Tibial nerve (tissue), 4 donors: ENCODE data around the gene NR2F1. TPM values are rescaled to one million over a fixed set of nuclear protein-coding genes. Genes with fewer than 3 reads are reported as not detected.

Source experiments
- DNase-seq, 2 donors: peaks; one replicate each; pipeline ENCODE4 v3.0.0-alpha.2; 2019; ENCODE audit warnings: low spot score in 2 of 2
- H3K27ac ChIP-seq, 4 donors: fragments of 200-600 bp; sonication (generic) in 3 of 4; one replicate each; pipeline ENCODE4 v1.5.1; 2017 to 2019; ENCODE audit warnings: mild to moderate bottlenecking in 1 of 4
- H3K27me3 ChIP-seq, 2 donors: fragments of 200-600 bp; sonication (generic) in 1 of 2; one replicate each; pipeline versions ENCODE4 v1.5.1 to v1.6.0; 2017 to 2019
- H3K36me3 ChIP-seq, 3 donors: fragments of 200-600 bp; sonication (generic); one replicate each; pipeline ENCODE4 v1.5.1; 2018 to 2019
- H3K4me1 ChIP-seq, 4 donors: fragments of 200-600 bp; sonication (generic) in 3 of 4; one replicate each; pipeline ENCODE4 v1.5.1; 2017 to 2019
- H3K4me3 ChIP-seq, 4 donors: fragments of 200-600 bp; sonication (generic) in 3 of 4; one replicate each; pipeline ENCODE4 v1.5.1; 2017 to 2019; ENCODE audit warnings: mild to moderate bottlenecking in 1 of 4, moderate library complexity in 1 of 4
- H3K9me3 ChIP-seq, 4 donors: fragments of 200-600 bp; sonication (generic) in 3 of 4; one replicate each; pipeline ENCODE4 v1.5.1; 2017 to 2019
- EP300 ChIP-seq, 2 donors: sonication (generic); formaldehyde crosslinking; IDR thresholded peaks; one replicate each; pipeline ENCODE4 v1.6.1; 2017; ENCODE audit warnings: antibody characterized with exemption in 2 of 2, mild to moderate bottlenecking in 1 of 2
- POLR2A ChIP-seq, 2 donors: fragments of 450-650 bp; IDR thresholded peaks; one replicate each; pipeline ENCODE4 v1.6.1; 2017; ENCODE audit warnings: antibody characterized with exemption in 2 of 2, mild to moderate bottlenecking in 2 of 2, moderate library complexity in 2 of 2
- WGBS, 2 donors: methylation state at CpG; one replicate each; pipeline ENCODE4 v1.1.5; 2018; 5-methylcytosine and 5-hydroxymethylcytosine counted together
- total RNA-seq, 4 donors: library from RNA; depleted of rRNA; stranded (reverse); fragments of >200 nt; gene quantifications; one replicate each; pipeline ENCODE4 v1.1.0, GENCODE V29; 2016
- TF ChIP-seq, protein P1 (sequence below), 5 experiments: fragments of 200-600 bp in 3 of 5; fragments of 450-650 bp in 2 of 5; sonication (generic) in 3 of 5; IDR thresholded peaks; one replicate each; pipeline ENCODE4 v1.5.1; 2016 to 2019; ENCODE audit warnings: antibody characterized with exemption in 5 of 5, mild to moderate bottlenecking in 3 of 5, moderate library complexity in 2 of 5

Gene NR2F1
- total RNA-seq, 4 donors from 2014 or later: 64.9 to 81.3 (median 67.6) TPM

DNA sequence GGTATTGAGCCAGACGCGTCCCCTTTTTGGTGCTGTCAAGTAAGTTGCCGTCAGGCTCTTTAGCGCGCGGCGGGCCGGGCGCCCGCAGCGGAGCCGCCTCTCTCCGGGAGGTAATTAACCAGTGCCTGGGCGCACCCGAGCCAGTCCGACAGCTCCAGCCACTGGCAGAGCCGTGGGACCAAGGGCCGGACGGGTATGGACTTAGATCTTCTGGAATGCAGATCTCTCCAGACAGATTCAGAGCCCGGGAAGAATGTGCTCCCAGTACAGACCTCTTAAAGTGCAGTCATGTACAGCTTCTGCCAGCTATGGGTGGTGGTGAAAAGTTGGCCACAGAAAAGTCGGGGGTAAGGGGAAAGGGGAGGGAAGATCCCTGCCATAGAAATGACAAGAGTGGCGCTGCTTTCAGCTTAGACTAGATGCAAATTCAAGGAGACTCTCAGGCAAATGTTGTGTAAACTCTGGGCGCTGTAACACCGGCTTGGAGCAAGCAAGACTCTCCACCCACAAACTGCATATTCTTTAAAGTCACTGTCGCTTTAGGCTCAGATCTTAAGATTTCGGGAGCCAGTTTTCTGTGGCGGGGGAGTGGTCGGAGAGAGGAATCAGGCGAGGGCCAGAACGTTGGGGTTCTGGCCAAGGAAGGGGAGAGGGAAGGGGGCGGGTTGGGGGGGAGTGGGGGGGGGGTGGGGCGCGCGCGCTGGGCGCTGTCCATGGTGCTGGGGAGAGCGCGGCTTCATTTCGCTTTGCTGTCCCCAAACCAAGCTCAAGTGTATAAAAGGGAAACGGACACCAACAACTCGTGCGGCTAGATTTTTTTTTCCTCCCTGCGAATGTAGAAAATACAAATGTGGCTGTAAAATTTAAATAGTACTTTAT lies 29.2 kb downstream of the NR2F1 start:
- Histone ChIP-seq H3K36me3 (no peaks in the 10 kb centered on the region), H3K4me3 (peak overlapping the region; percentile 8 to 43 (median 14)), H3K4me1 (peaks cover 0 to 29% (median 2%) of the 10 kb centered on the region in 4 donors), H3K27ac (no peak overlapping the region), H3K27me3 (peaks cover 0 to 46% of the 10 kb centered on the region in 2 donors), H3K9me3 (no peaks in the 10 kb centered on the region)
- WGBS, 2 donors: 3 to 6% methylated on average over 38 to 43 of the region's 43 CpGs
- DNase-seq: no peak
- TF ChIP-seq EP300 (IDR thresholded peaks at IDR 0.05): no peak

- TF ChIP-seq, protein P1, sequence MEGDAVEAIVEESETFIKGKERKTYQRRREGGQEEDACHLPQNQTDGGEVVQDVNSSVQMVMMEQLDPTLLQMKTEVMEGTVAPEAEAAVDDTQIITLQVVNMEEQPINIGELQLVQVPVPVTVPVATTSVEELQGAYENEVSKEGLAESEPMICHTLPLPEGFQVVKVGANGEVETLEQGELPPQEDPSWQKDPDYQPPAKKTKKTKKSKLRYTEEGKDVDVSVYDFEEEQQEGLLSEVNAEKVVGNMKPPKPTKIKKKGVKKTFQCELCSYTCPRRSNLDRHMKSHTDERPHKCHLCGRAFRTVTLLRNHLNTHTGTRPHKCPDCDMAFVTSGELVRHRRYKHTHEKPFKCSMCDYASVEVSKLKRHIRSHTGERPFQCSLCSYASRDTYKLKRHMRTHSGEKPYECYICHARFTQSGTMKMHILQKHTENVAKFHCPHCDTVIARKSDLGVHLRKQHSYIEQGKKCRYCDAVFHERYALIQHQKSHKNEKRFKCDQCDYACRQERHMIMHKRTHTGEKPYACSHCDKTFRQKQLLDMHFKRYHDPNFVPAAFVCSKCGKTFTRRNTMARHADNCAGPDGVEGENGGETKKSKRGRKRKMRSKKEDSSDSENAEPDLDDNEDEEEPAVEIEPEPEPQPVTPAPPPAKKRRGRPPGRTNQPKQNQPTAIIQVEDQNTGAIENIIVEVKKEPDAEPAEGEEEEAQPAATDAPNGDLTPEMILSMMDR (IDR thresholded peaks at IDR 0.05): no peak
- no peak for TF ChIP-seq POLR2A (IDR thresholded peaks at IDR 0.05)
- TF ChIP-seq EP300 (IDR thresholded peaks at IDR 0.05): no peak
- peak overlapping the region in 1 of 4 donors; percentile 43 for H3K4me3 ChIP-seq
- no peak for DNase-seq
- no peak overlapping the region for H3K27ac ChIP-seq
- H3K36me3 ChIP-seq: no peaks in the 10 kb centered on the region
- peaks cover 0 to 41% of the 10 kb centered on the region in 2 donors for H3K27me3 ChIP-seq
- no peaks in the 10 kb centered on the region for H3K9me3 ChIP-seq
- H3K4me1 ChIP-seq: peaks cover 0 to 23% (median 2%) of the 10 kb centered on the region in 4 donors
Observed at GRCh38 chr5:93612855-93613243, 29.8 kb downstream of the NR2F1 start.

DNA sequence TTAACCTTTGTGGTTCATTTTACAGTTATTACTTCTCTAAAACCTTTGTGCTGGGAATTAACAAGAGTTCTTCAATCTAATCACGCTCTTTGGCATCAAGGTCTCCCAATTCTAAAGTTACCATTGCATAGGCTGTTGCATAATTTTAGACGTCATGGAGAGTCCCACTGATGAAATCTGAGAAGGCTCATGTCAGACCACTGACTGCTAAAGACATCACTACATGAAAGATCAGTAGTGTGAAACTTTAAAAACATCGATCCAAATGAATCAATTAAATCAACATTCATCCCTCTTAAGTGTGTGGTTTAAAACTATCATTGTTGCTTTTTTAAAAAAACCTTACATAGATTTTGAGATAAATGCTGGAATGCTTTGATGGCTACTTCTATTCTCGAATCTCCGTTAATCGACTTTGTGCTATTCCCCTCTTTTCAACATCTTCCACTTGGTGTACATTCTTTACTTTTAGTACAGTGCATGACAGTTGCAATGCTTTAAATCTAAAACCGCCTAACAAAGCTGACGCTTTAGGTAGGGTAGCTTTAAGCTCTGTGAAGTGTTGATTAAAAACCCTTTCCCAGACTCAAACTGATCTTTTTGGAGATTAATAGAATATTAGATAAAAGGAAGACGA lies 33.6 kb downstream of the NR2F1 start:
- WGBS, 2 donors: 82 to 84% methylated on average over 9 of the region's 9 CpGs
- TF ChIP-seq, protein P1 (IDR thresholded peaks at IDR 0.05): no peak
- no peak for TF ChIP-seq POLR2A (IDR thresholded peaks at IDR 0.05)
- no peak for TF ChIP-seq EP300 (IDR thresholded peaks at IDR 0.05)
- Histone ChIP-seq H3K4me3 (no peak overlapping the region), H3K27ac (no peak overlapping the region), H3K36me3 (no peaks in the 10 kb centered on the region), H3K4me1 (peaks cover 0 to 27% (median 4%) of the 10 kb centered on the region in 4 donors), H3K9me3 (no peaks in the 10 kb centered on the region), H3K27me3 (peaks cover 0 to 10% of the 10 kb centered on the region in 2 donors)
- no peak for DNase-seq

DNA sequence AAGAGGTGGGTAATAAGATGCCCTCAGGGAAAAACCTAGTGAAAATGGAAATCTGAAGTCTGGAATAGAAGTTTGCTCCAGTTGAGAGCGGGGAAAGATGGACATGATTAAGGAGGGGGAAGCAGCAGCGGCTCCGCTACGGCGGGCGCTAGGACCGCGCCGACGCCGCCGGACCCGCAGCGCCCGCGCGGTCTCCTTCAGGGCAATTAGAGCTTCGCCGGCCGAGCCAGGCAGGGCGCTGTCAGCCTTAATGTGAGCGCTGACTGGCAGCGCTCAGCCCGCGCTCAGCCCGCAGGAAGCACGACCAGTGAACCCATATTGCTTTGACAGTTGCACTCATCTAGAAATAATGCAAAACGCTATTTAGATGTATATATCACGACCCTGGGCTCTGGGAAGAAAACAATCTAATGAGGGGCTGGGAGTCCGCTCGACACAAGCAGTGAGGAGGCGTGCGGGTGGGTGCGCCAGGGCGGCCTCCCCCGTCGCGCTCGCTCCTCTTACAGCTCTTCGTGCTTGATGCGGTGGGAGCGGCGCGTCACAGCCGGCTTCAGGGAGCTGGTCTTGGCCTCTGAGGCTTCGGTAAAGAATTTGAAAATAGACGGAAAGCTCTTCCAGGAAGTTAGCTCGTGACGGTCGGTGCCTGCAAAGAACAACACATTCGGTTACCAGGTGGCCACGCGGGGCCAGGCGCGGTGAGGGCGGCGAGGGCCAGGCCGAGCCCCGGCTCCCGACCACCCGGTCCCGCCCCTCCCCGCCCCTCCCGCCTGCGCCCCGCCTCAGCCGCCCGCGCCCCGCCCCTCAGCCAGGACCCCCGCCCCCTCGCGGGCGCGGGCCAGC lies 37.7 kb downstream of the NR2F1 start:
- Histone ChIP-seq H3K36me3 (no peaks in the 10 kb centered on the region), H3K27ac (peak overlapping the region; percentile 76 to 97 (median 90)), H3K4me3 (peak overlapping the region; percentile 63 to 79 (median 72)), H3K27me3 (no peaks in the 10 kb centered on the region), H3K9me3 (no peaks in the 10 kb centered on the region), H3K4me1 (peaks cover 0 to 21% (median 6%) of the 10 kb centered on the region in 4 donors)
- TF ChIP-seq, protein P1 (IDR thresholded peaks at IDR 0.05): peak in 1 of 5 experiments; percentile 23
- TF ChIP-seq POLR2A (IDR thresholded peaks at IDR 0.05) (no peak), EP300 (IDR thresholded peaks at IDR 0.05) (peak; percentile 24 to 83)
- WGBS, 2 donors: 1 to 3% methylated on average over 51 to 66 of the region's 75 CpGs
- peak in 1 of 2 donors; percentile 51 for DNase-seq

DNA sequence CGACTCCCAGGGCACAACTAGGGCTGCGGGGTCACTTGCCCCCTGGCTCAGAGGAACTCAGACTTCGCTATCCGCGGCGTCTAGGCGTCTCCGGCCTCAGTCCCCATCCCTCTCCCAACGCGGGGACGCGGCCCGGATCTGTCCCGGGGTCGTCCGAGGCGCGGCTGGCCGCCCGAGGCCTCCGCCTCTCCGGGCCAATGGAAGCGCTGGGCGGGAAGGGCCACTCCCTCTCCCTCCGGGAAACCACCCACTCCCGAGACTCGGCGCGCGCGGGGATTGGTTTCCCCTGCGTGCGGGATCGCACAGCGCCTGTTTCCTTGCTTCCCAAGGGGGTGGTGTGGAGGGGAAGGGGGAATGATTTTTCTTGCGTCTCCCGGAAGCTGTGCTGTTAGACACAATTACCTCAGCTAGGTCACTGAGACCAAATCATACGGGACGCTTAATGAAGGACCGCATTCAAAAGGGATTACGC lies 38.3 kb downstream of the NR2F1 start:
- no peaks in the 10 kb centered on the region for H3K36me3 ChIP-seq
- peak; percentile 28 to 80 for TF ChIP-seq EP300 (IDR thresholded peaks at IDR 0.05)
- TF ChIP-seq, protein P1 (IDR thresholded peaks at IDR 0.05): no peak
- TF ChIP-seq POLR2A (IDR thresholded peaks at IDR 0.05): peak in 1 of 2 donors; percentile 45
- DNase-seq: peak; percentile 39 to 40
- H3K4me3 ChIP-seq: peak overlapping the region; percentile 63 to 79 (median 72)
- peaks cover 0 to 21% (median 6%) of the 10 kb centered on the region in 4 donors for H3K4me1 ChIP-seq
- whole genome bisulfite sequencing, 2 donors: 2 to 4% methylated on average over 16 to 41 of the region's 41 CpGs
- peak overlapping the region; percentile 76 to 97 (median 90) for H3K27ac ChIP-seq
- H3K27me3 ChIP-seq: no peaks in the 10 kb centered on the region
- H3K9me3 ChIP-seq: no peaks in the 10 kb centered on the region
